Activated CD4-positive, alpha-beta T cell treated with anti-CD3 and anti-CD28 coated beads, Interleukin-2, amount 50 U/mL, for 48 hours (primary cell): ENCODE measurements around the gene NKX2-8.
"Not testable (repeated sequence)": the region's sequence is repeated elsewhere in the genome, so short reads cannot be mapped to it uniquely, and the experiment has no call there.

Experiments used
- DNase-seq, 2 experiments: peaks; one replicate each; pipeline ENCODE4 v3.0.0-alpha.2; 2020

NKX2-8 gene

DNA sequence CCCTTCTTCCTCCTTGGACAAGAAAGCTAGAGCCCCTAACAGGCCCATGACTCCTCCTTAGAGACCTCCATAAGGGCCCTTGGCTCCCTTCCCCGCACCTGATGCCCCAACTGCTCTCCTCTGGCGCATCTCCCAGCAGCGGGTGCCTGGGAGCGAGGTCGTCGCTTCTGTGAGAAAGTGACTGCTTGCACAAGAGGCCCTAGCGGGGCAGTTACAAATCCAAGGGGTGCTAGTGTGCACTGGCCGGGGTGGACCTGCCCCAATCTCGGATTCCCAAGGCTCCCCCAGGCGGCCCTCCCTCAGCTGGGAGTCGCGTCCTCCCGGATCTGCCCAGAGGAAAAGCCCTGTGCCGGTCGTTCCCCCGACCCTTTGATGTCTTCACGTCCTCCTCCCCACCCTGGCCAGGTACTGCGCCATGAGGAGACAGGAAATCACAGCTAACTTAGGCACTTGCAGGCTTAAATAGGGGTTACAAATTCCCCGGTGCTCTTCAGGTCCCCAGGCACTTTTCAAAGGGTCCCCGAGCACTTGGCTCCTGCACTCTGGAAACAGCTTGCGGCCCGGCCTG lies 2.8 kb downstream of the NKX2-8 start:
- DNase-seq, result peak in 1 of 2 experiments; percentile 3

DNA sequence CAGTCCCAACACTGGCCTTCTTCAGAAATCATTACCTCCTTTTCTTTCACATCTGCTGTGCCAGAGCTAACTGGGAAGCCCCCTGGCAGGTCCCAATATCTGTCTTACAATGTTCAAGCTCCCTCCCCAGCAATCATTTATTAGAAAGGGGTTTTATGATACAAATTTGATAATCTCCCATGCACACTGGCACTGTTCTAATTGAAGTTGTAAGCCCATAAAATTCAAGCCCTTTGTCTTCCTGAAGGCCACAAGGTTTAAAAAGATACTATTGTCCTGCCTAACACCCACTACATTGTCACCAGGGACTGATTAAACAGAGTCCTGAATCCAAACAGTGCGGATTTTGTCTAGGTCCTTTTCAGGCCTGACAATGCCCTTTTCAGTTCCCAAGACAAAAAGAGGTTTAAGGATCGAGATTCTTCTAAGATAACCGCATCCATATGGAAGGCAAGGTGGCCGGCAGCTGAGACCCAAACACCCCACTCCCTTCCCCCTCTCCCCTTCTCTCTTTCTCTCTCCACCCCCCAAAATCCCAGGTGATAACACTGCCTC lies 3.3 kb downstream of the NKX2-8 start:
- no peak for DNase-seq

GRCh38 chr14:36570065-36570464 lies 12.3 kb downstream of the NKX2-8 start:
- no peak for DNase-seq

DNA sequence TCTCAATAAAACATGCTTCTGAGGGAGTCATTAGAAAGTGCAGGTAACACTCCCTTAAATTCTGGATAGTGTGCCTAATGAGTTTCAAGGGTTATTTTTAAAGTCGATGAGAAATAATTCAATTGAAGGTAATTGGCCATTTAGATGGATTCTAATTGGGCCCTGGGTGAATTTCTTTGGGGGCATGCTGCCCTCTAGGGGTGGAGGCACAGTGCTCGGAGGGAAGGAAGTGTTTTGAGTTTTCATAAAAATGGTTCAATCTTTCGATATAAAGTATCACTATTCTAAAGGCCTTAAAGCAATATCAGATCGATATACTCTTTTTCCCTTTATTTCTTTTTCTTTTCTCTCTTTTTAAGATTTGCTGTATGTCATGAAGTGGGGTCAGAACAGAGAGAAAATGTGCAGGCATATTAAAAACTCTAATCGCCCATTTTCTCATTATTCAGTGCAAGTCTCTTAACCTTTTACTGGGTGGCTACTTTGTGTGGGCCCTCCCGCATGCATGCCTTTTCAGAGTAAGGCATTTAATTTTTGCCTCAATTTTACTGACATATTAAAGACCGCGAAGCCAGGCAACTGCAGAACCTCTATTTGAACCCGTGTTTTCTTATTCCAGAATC lies 25.5 kb downstream of the NKX2-8 start:
- peak; percentile 47 to 53 for DNase-seq

- no peak for DNase-seq
Observed at GRCh38 chr14:36555998-36556743, 26.2 kb downstream of the NKX2-8 start.

- DNase-seq, result no peak
Observed at GRCh38 chr14:36553656-36554260, 28.7 kb downstream of the NKX2-8 start.

DNA sequence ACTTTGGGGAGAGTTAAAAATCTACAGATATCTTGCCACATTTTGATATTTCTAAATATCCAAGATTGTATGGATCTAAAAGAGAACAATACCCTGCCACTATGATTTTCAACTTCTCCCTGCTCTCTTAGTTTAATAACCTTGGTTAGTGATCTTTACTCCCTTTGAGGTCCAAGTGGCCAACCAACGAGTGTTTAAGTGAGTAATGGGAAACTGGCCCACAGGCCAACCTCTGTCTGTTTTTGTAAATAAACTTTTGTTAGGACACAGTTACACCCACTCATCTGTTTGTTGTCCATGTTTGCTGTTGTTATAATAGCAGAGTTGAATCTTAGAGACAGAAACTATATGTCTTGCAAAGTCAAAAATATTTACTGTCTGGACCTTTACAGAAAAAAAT lies 31.5 kb downstream of the NKX2-8 start:
- DNase-seq, result no peak

DNA sequence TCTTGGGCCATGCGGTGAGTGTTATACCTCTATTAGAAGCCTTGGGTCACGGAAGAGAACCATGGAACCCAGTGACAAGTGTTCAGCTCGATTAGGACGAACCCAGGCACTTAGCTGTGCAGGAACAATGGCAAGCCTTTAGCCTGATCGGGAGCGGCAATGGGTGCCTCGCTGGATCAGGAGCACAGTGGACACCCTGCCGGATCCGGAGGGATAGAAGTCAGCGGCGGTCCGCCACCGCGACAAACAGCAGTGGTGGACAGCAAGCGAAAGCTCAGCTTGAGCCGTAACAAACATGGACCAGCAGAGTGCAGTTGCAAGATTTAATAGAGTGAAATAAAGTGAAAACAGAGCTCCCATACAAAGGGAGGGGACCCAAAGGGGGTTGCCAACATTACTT lies 38.1 kb downstream of the NKX2-8 start:
- not testable (repeated sequence) for DNase-seq

GRCh38 chr14:36538051-36538450 lies 44.4 kb downstream of the NKX2-8 start:
- no peak for DNase-seq
